ENCODE results near the gene MIDN.

MIDN gene

GRCh38 chr19:1232652-1233072, 15.7 kb upstream of the MIDN start (continued):
- TF ChIP-seq ZNF530 (tag by site-specific recombination; IDR thresholded peaks at IDR 0.05; ENCODE audit: low read depth) (no peak), SALL2 (tag by site-specific recombination; IDR thresholded peaks at IDR 0.05; ENCODE audit: borderline replicate concordance) (no peak), ZXDB (tag by site-specific recombination; IDR thresholded peaks at IDR 0.05) (no peak), ZNF776 (tag by site-specific recombination; IDR thresholded peaks at IDR 0.05; ENCODE audit: borderline replicate concordance) (no peak), ZNF324 (tag by site-specific recombination; IDR thresholded peaks at IDR 0.05) (no peak), ZNF138 (tag by site-specific recombination; IDR thresholded peaks at IDR 0.05; ENCODE audit: borderline replicate concordance) (no peak), ZNF366 (tag by site-specific recombination; conservative IDR thresholded peaks at IDR 0.05) (no peak), ZEB2 (tag by site-specific recombination; IDR thresholded peaks at IDR 0.05) (no peak), ZNF585B (tag by site-specific recombination; IDR thresholded peaks at IDR 0.05) (no peak), ZNF354C (tag by site-specific recombination; IDR thresholded peaks at IDR 0.05; ENCODE audit: borderline replicate concordance, low read depth) (no peak), YY2 (tag by site-specific recombination; IDR thresholded peaks at IDR 0.05) (no peak), ZNF626 (tag by site-specific recombination; IDR thresholded peaks at IDR 0.05) (no peak), GLI4 (tag by site-specific recombination; IDR thresholded peaks at IDR 0.05) (no peak), ZNF830 (tag by site-specific recombination; IDR thresholded peaks at IDR 0.05; ENCODE audit: low read depth) (no peak), TCF7L2 (IDR thresholded peaks at IDR 0.05; ENCODE audit: borderline replicate concordance, low read depth, low read length) (no peak), ZNF792 (tag by site-specific recombination; IDR thresholded peaks at IDR 0.05) (no peak), KLF1 (tag by site-specific recombination; IDR thresholded peaks at IDR 0.05) (no peak), ZNF48 (tag by site-specific recombination; IDR thresholded peaks at IDR 0.05) (no peak), ZBTB11 (tag by site-specific recombination; conservative IDR thresholded peaks at IDR 0.05; ENCODE audit: low read depth) (no peak), ZBTB44 (tag by site-specific recombination; IDR thresholded peaks at IDR 0.05) (peak; percentile 70; the same call in 1 of the 2 replicates), BCL11A (tag by site-specific recombination; IDR thresholded peaks at IDR 0.05; ENCODE audit: low read depth) (peak; percentile 12; the same call in 1 of the 2 replicates), ZNF560 (tag by site-specific recombination; IDR thresholded peaks at IDR 0.05; ENCODE audit: borderline replicate concordance) (no peak), ZNF175 (tag by site-specific recombination; IDR thresholded peaks at IDR 0.05) (no peak)
- TF ChIP-seq, protein P1, sequence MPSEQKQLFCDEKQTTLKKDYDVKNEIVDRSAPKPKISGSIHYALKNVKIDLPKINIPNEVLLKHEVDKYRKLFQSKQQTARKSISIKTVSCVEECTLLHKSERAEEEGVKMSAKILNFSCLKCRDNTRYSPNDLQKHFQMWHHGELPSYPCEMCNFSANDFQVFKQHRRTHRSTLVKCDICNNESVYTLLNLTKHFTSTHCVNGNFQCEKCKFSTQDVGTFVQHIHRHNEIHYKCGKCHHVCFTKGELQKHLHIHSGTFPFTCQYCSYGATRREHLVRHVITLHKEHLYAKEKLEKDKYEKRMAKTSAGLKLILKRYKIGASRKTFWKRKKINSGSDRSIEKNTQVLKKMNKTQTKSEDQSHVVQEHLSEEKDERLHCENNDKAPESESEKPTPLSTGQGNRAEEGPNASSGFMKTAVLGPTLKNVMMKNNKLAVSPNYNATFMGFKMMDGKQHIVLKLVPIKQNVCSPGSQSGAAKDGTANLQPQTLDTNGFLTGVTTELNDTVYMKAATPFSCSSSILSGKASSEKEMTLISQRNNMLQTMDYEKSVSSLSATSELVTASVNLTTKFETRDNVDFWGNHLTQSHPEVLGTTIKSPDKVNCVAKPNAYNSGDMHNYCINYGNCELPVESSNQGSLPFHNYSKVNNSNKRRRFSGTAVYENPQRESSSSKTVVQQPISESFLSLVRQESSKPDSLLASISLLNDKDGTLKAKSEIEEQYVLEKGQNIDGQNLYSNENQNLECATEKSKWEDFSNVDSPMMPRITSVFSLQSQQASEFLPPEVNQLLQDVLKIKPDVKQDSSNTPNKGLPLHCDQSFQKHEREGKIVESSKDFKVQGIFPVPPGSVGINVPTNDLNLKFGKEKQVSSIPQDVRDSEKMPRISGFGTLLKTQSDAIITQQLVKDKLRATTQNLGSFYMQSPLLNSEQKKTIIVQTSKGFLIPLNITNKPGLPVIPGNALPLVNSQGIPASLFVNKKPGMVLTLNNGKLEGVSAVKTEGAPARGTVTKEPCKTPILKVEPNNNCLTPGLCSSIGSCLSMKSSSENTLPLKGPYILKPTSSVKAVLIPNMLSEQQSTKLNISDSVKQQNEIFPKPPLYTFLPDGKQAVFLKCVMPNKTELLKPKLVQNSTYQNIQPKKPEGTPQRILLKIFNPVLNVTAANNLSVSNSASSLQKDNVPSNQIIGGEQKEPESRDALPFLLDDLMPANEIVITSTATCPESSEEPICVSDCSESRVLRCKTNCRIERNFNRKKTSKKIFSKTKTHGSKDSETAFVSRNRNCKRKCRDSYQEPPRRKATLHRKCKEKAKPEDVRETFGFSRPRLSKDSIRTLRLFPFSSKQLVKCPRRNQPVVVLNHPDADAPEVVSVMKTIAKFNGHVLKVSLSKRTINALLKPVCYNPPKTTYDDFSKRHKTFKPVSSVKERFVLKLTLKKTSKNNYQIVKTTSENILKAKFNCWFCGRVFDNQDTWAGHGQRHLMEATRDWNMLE (tag by site-specific recombination; conservative IDR thresholded peaks at IDR 0.05; ENCODE audit: low read depth) = no peak
- TF ChIP-seq, protein P2, sequence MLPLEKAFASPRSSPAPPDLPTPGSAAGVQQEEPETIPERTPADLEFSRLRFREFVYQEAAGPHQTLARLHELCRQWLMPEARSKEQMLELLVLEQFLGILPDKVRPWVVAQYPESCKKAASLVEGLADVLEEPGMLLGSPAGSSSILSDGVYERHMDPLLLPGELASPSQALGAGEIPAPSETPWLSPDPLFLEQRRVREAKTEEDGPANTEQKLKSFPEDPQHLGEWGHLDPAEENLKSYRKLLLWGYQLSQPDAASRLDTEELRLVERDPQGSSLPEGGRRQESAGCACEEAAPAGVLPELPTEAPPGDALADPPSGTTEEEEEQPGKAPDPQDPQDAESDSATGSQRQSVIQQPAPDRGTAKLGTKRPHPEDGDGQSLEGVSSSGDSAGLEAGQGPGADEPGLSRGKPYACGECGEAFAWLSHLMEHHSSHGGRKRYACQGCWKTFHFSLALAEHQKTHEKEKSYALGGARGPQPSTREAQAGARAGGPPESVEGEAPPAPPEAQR (tag by site-specific recombination; IDR thresholded peaks at IDR 0.05) = no peak
- TF ChIP-seq, protein P3, sequence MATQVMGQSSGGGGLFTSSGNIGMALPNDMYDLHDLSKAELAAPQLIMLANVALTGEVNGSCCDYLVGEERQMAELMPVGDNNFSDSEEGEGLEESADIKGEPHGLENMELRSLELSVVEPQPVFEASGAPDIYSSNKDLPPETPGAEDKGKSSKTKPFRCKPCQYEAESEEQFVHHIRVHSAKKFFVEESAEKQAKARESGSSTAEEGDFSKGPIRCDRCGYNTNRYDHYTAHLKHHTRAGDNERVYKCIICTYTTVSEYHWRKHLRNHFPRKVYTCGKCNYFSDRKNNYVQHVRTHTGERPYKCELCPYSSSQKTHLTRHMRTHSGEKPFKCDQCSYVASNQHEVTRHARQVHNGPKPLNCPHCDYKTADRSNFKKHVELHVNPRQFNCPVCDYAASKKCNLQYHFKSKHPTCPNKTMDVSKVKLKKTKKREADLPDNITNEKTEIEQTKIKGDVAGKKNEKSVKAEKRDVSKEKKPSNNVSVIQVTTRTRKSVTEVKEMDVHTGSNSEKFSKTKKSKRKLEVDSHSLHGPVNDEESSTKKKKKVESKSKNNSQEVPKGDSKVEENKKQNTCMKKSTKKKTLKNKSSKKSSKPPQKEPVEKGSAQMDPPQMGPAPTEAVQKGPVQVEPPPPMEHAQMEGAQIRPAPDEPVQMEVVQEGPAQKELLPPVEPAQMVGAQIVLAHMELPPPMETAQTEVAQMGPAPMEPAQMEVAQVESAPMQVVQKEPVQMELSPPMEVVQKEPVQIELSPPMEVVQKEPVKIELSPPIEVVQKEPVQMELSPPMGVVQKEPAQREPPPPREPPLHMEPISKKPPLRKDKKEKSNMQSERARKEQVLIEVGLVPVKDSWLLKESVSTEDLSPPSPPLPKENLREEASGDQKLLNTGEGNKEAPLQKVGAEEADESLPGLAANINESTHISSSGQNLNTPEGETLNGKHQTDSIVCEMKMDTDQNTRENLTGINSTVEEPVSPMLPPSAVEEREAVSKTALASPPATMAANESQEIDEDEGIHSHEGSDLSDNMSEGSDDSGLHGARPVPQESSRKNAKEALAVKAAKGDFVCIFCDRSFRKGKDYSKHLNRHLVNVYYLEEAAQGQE (tag by site-specific recombination; IDR thresholded peaks at IDR 0.05) = no peak
